Right ventricle myocardium inferior (tissue), 1 donor: ENCODE results near the gene DCAF12L2. TPM values are rescaled to one million over a fixed set of nuclear protein-coding genes. Genes with fewer than 3 reads are reported as not detected.
"Not testable (repeated sequence)": the region's sequence is repeated elsewhere in the genome, so short reads cannot be mapped to it uniquely, and the experiment has no call there.

Experiments used
- ATAC-seq: fragments of 200-7000 bp; cut with Tn5 transposase; one replicate; pipeline ENCODE4 v1.9.1; 2020; ENCODE audit warnings: mild to moderate bottlenecking, moderate library complexity
- DNase-seq: peaks from one replicate; pipeline ENCODE4 v3.0.0; 2021; ENCODE audit errors: missing footprints
- intact Hi-C: fragments of 100-400 bp; cut with DNase I; formaldehyde crosslinking; loops from one replicate; pipeline ENCODE4 v1.11.0; 2022
- long read RNA-seq: library from polyadenylated mRNA; unstranded; transcript quantifications from one replicate; pipeline ENCODE4 v2.0.0, GENCODE V29; 2021
- total RNA-seq: library from RNA; stranded (reverse); fragmentation: NEBNext Ultra II Directional; extraction: Animal tissue kit (Norgen Biotek cat#: 25700); gene quantifications from one replicate; pipeline ENCODE4 v1.2.1, GENCODE V29; 2021
- donor health status: DM: no; HTN: yes; CAD: no; lungs with severe emphysema.

The DCAF12L2 gene
- total RNA-seq, result 0.11 TPM
- long read RNA-seq, result 0 reads

DNA sequence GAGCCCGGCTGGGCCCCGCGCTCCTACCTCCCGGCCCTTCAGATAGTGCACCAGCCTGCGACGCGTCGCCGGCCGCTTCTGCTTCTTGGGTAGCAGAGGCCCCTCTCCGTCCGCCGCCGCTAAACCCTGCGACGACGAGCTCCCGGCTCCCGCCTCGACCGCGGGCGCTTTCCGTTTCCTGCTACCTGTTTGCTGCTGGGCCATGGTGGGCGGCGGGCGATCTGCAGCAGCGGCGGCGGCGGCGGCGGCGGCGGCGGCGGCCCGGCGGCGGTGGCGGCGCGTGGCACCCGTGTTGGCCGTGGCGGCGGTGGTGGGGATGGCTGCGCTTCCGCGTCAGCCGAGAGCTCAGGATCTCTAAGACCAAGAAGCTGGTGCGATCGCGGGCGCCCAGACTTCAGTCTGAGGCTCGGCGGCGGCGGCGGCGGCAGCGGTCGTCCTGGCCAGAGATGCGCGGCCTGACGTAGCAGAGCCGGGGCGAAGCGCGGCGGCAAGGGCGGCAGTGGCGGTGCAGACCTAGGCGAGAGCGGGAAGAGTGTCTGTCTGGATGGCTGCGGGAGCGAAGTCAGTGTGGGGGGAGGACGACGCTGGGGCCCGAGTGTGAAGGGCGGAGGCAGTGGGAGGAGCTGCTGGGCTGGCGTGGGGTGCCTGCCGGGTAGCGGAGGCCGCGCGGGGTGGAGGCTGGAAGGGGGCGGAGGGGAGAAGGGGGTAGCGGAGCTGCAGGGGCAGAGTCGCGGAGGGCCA lies at the start of gene DCAF12L2:
TSS of gene DCAF12L2 (minus strand) at position 569 of the 741 bp plus-strand sequence. CDS start at position 204, 365 bp downstream.
- DNase-seq (peak; percentile 32), ATAC-seq (no peak)
- intact Hi-C loops, result no loop called here

- DNase-seq, intact Hi-C loops, ATAC-seq: not testable (repeated sequence)
Measured at GRCh38 chrX:126190888-126191287, 24.8 kb upstream of the DCAF12L2 start.

DNA sequence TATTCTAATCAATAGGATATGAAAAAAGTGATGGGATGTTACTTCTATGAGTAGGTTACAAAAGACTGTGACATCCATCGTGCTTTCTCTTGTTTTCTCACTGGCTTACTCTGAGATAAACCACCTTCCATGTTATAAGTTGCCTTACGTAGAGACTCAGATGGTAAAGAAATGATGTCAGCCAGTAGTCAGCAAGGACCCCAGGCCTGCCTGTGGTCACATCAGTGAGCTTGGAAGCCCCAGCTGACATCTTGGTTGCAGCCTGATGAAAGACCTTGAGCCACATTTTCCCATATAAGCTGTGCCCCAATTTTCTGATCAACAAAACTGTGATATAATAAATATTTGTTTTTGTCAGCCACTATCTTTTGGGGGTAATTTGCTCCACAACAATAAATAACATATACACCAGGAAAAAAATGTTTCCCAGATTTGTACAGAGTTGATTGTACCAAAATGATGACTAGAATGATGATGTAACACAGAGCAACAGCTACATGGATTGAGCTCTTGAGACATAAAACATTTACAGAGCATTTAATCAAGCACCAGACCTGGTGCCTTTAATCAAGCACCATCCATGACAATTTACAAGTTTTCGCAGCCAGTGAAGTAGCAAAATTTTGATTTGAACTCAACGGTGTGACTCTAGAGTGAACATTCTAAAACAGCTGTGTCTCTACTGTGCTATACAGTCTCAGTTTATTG lies 11.2 kb upstream of the DCAF12L2 start:
- DNase-seq (no peak), ATAC-seq (no peak)
- intact Hi-C loops, result no loop called here

DNA sequence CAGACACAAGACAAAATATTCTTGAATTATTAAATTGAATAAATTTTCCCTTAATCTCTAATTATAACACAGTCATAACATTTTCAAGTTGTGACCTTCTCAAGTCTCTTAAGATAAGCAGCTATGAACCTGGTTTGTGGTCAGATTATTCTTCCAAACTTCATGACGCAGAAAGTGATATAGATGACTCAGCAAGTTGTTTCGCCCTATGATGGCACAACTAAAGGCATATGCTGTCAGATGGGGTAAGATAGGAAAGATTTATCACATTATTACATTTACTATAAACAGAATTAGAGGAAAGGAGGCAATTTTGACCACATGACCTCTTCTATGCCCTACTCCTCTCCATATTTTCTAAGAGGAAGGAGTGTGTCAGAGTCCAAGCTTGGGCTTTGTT lies 4.6 kb upstream of the DCAF12L2 start:
- intact Hi-C loops, result no loop called here
- ATAC-seq (no peak), DNase-seq (no peak)

- DNase-seq (no peak), ATAC-seq (no peak)
- intact Hi-C loops, result no loop called here
Measured at GRCh38 chrX:126167560-126167959, 1.5 kb upstream of the DCAF12L2 start.

DNA sequence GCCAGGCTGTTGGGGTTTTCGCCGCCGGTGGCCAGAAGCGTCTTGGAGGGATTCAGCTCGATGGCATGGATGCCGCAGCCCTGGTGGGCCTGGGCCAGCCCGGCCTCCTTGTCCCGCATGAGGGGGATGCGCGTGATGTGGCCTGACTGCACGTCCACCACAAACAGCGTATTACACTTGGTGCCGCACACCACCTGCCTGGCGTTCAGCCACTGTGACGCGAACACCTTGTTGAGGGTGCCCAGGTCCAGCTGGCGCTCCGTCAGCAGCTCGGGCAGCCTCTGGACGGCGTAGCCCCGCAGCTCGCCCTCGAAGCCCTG lies 728 bp downstream of the DCAF12L2 start:
- ATAC-seq (no peak), DNase-seq (peak; percentile 8)
- intact Hi-C loops, result no loop called here

DNA sequence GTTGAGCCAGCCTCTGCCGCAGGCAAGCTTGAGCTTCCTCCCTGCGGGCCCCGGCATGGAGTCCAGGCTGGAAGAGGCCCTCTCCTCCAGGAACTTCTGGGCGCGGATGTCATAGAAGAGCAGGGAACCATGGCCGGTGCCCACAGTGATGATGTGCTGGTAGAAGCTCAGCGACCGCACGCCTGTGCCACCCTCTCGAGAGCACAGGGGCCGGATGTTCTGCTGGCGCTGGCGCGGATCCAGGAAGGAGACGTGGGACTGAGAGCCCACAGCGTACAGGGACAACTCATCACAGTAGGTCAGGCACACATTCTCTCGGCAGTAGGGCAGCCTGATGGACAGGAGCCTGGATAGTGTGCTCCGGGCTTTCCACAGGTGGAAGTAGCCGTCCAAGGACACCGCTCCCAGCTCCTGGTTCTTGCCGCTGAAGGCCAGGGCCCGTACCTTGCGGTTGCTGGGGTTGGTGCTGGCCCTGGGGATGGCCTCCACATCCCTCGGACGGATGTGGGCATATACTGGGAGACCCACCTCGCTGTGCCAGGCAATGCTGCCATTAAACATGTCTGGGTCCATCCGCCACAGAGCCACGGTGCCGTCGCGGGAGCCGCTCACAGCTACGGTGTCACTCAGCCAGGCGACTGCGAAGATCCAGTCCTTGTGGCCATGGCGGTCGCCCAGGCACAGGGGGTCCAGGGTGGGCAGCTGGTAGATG lies 1.2 kb downstream of the DCAF12L2 start:
- DNase-seq (peak; percentile 31), ATAC-seq (no peak)
- intact Hi-C loops, result no loop called here

GRCh38 chrX:126164226-126164625 lies 1.9 kb downstream of the DCAF12L2 start:
- DNase-seq, result no peak
- intact Hi-C loops, result no loop called here
- ATAC-seq, result no peak

GRCh38 chrX:126141014-126141413 lies 25.1 kb downstream of the DCAF12L2 start:
- ATAC-seq, result no peak
- intact Hi-C loops, result no loop called here

GRCh38 chrX:126137899-126138298 lies 28.2 kb downstream of the DCAF12L2 start:
- ATAC-seq, result no peak
- no peak for DNase-seq
- intact Hi-C loops, result no loop called here

More at GRCh38 chrX:126141014-126141413, 25.1 kb downstream of the DCAF12L2 start:
- no peak for DNase-seq

DNA sequence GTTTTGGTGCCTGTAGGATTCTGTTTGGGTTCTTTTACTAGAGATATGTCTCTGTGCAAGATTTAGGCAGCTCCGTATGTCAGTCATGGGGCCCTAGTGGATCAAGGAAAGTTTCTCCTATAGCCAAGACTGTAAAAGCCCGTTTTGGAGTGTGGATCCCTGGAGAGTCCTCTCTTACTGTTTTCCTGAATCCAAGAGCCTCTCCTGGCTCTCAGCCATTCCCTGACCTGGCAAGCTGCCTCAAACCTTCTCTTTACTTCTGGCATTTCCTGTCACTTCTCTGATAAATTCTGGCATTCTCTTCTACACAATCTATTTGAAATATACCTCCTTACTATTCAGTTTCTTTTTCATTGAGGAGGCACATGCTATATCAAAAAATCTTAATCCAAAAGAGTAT lies 41.4 kb downstream of the DCAF12L2 start:
- no peak for ATAC-seq
- intact Hi-C loops, result no loop called here
- DNase-seq, result no peak
